GM21619 (cell line): ENCODE data around the gene PTPN11.
"Not testable (repeated sequence)": the region's sequence is repeated elsewhere in the genome, so short reads cannot be mapped to it uniquely, and the experiment has no call there.

Experiments used
- ATAC-seq: cut with Tn5 transposase; IDR thresholded peaks from one replicate; pipeline ENCODE4 v1.9.1; 2021; ENCODE audit not compliant: unreplicated experiment

PTPN11 gene

DNA sequence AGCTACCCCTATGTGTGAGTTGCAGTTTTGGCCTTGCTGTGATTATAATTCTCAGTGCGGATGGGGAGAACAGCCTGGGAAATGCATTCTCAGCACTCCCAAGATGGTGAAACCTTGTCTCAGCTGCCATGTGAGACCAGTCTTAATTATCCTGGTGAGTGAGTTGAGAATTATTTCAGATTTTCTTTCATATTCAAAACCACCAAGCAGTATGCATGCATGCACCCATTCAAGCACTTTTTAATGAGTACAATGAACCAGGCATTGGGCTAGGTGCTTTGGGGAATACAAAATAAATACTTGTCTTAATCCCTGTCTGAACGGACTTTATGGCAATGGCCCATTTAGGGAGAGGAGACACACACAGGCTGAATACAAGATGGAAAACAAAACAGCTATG, 94.7 kb downstream of the PTPN11 start:
- no peak for ATAC-seq

GRCh38 chr12:112514456-112514855, 95.7 kb downstream of the PTPN11 start:
- ATAC-seq: no peak

DNA sequence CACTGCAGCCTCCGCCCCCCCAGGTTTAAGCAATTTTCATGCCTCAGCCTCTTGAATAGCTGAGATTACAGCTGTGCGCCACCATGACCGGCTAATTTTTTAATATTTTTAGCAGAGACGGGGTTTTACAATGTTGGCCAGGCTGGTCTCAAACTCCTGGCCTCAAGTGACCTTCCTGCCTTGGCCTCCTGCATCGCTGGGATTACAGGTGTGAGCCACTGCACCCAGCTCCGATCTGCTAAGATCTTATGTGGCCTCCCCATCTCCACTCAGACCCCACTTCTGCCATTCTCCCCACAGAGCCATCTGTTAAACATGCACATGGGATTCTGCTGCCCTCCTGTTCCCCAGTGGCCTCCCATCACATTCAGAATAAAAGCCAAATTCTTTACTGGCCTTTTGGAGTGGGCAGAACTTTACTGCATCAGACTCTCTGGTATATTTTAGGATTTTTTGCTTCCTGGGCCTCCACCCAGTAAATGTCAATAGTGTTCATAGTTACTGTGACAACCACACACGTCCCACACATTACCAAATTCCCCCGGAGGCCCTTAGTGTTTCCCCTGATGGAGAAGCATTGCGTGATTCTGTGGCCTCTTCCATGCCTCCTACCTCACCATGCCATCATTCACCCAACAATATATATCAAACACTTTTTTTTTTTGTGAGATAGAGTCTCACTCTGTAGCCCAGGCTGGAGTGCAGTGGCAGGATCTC, 96.3 kb downstream of the PTPN11 start:
- no peak for ATAC-seq

- ATAC-seq: no peak
These were observed 97.1 kb downstream of the PTPN11 start for GRCh38 chr12:112515868-112516267.

DNA sequence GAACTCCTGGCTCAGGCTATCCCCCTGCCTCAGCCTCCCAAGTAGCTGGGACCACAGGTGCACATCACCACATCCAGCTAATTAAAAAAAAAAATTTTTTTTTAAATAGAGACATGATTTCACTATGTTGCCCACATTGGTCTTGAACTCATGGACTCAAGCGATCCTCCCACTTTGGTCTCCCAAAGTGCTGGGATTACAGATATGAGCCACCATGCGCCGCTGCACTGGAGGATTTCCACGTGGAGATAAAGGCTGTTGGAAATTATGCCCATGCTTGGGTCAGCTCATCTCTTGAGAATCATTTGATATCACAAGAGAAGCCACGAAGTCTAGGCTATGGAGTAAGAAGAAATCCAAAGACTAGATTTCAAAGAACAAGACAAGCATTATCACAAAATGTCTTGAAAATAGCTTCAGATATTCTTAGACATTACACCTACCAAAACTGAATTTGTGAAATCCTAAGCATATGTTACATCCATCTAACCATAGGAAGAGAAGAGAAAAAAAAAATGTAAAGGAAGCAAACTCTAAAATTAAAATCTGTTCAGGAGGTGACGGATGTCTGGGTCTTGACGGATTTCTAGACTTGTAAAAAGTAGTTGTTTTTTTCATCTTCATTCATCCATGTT, 99.1 kb downstream of the PTPN11 start:
- no peak for ATAC-seq

- no peak for ATAC-seq
These were observed 99.6 kb downstream of the PTPN11 start for GRCh38 chr12:112518365-112518735.

DNA sequence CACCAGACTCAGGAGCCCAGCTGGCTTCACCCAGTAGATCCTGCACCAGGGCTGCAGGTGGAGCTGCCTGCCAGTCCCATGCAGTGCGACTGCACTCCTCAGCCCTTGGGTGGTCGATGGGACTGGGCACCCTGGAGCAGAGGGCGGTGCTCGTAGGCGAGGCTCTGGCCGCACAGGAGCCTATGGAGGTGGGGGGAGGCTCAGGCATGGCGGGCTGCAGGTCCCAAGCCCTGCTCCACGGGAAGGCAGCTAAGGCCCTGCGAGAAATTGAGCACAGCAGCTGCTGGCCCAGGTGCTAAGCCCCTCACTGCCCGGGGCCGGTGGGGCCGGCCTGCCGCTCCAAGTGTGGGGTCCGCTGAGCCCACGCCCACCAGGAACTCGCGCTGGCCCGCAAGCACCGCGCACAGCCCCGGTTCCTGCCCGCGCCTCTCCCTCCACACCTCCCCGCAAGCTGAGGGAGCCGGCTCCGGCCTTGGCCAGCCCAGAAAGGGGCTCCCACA, 101.1 kb downstream of the PTPN11 start:
- ATAC-seq: not testable (repeated sequence)

DNA sequence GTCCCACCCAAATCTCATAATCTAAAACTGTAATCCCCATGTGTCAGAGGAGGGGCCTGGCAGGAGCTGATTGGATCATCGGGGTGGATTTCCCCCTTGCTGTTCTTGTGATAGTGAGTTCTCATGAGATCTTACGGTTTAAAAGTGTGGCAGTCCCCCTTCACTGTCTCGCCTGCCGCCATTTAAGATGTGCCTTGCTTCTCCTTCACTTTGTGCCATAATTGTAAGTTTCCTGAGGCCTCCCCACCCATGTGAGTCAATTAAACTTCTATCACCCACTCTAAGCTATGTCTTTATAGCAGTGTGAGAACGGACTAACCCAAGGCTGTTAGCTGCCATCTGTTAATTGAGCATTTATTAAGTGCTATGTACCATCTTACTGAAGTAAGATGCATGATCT, 105.1 kb downstream of the PTPN11 start:
- ATAC-seq: no peak

GRCh38 chr12:112524269-112524668, 105.5 kb downstream of the PTPN11 start:
- no peak for ATAC-seq

GRCh38 chr12:112524676-112525425, 106.1 kb downstream of the PTPN11 start:
- ATAC-seq: no peak

DNA sequence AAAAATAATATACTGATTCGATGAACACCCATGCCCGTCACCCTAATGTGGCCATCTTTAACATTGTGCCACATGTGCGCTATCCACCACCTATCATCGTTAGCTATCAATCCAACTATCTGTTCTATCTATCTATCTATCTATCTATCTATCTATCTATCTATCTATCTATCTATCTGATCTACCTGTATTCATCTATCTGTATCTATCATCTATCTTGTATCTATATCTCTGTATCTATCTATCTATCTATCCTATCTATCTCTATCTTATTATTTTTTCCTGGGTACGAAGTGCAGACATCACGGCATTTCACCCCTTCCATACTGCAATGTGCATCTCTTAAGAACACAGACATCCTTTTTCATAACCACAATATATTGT, 106.7 kb downstream of the PTPN11 start:
- ATAC-seq: no peak

- no peak for ATAC-seq
These were observed 108.3 kb downstream of the PTPN11 start for GRCh38 chr12:112527082-112527481.

- no peak for ATAC-seq
These were observed 108.8 kb downstream of the PTPN11 start for GRCh38 chr12:112527501-112527900.

- no peak for ATAC-seq
These were observed 109.8 kb downstream of the PTPN11 start for GRCh38 chr12:112528521-112528920.

- ATAC-seq: no peak
These were observed 112.2 kb downstream of the PTPN11 start for GRCh38 chr12:112530941-112531340.

- no peak for ATAC-seq
These were observed 113.4 kb downstream of the PTPN11 start for GRCh38 chr12:112532106-112532505.

DNA sequence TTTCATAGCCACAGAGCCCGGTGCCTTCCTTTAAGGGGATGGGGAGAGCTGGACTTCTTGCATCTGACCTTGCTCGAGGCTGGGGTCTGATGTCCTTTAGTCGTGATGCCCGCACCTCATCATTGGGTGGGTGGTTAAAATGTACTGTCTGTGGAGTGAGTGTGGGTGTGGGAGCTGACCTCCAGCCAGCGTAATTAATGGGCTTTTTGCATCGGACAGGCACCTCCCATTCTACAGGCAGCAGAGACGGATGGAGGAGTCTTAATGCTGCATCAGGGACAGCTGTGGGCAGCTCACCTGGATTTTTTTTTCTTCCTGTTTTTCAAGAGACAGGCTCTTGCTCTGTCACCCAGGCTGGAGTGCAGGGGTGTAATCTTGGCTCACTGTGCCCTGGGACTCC, 114.8 kb downstream of the PTPN11 start:
- no peak for ATAC-seq

GRCh38 chr12:112535017-112535416, 116.3 kb downstream of the PTPN11 start:
- ATAC-seq: no peak

DNA sequence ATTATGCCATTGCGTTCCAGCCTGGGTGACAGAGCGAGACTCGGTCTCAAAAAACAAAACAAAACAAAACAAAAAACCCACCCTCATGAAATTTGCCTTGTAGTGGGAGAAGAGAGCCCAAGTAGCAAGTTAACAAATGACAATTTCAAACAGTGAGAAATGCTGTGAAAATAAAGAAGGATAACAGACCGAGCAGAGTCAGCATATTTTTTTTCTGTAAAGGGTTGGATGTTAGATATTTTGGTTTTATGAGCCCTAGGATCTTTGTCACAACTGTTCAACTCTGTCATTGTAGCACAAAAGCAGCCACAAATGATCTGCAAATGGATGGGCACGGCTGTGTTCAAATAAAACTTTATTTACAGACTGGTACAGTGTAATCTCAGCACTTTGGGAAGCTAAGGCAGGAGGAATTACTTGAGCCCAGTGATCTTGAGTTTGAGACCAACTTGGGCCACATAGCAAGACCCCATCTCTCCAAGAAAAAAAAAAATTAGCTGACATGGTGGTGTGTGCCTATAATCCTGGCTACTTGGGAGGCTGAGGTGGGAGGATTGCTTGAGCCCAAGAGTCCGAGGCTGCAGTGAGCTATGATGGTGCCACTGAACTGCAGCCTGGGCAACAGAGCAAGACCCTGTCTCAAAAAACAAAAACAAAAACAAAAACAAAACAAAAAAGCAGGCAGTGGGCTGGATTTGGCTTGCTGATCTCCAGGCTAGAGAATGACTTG, 117.1 kb downstream of the PTPN11 start:
- ATAC-seq: no peak

GRCh38 chr12:112536367-112536730, 117.6 kb downstream of the PTPN11 start:
- ATAC-seq: no peak

DNA sequence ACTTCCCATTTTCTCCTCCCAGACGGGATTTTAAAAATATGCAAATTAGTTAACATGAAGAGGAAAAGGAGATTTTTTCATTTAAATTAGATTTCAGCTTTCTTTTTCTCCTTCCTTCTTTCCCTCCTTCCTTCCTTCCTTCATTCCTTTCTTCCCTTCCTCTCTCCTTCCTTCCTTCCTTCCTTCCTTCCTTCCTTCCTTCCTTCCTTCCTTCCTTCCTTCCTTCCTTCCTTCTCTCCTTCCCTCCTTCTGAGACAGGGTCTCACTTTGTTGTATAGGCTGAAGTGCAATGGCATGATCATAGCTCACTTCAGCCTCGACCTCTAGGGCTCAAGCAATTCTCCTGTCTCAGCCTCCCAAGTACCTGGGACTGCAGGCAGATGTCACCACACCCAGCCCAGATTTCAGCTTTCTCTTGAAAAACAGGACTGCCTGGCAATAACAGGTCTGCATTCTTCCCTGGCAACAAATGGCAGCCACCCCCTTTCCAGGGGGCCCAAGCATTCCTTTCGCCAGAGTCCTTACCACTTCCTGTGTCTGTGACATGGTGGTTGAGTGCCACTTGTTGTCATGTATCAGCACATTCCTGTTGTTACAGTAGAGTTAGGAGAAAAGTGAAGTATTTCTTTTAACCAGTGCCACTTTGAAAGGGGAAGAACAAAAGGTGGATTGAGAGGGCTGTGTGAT, 119.1 kb downstream of the PTPN11 start:
- ATAC-seq: no peak
